Body of pancreas (tissue), 4 donors: ENCODE results near the gene SLBP. TPM values are rescaled to one million over a fixed set of nuclear protein-coding genes. Genes with fewer than 3 reads are reported as not detected.

Experiments
- ATAC-seq: fragments of 150-250 bp; one replicate; pipeline ENCODE4 v1.9.1; 2016
- DNase-seq, 4 donors: peaks; one replicate each; pipeline ENCODE4 v3.0.0-alpha.2; 2019
- H3K27ac ChIP-seq, 4 donors: fragments of 200-600 bp; sonication (generic); 1 replicate in 3 of 4; 2 replicates in 1 of 4; pipeline versions ENCODE4 v1.5.1 to v1.6.1; 2016 to 2019; ENCODE audit warnings: mild to moderate bottlenecking in 1 of 4, mixed read lengths in 1 of 4, moderate library complexity in 1 of 4
- H3K27me3 ChIP-seq, 2 donors: fragments of 200-600 bp; sonication (generic); one replicate each; pipeline ENCODE4 v1.6.0; 2016; ENCODE audit warnings: mild to moderate bottlenecking in 1 of 2
- H3K36me3 ChIP-seq, 2 donors: fragments of 200-600 bp; sonication (generic); replicated peaks in 1 of 2; 2 replicates each; pipeline ENCODE4 v1.5.1; 2016; ENCODE audit warnings: low read depth in 2 of 2; ENCODE audit not compliant: insufficient read depth in 1 of 2
- H3K4me1 ChIP-seq: fragments of 200-600 bp; sonication (generic); one replicate; pipeline ENCODE4 v1.6.0; 2016
- H3K4me3 ChIP-seq, 2 donors: fragments of 200-600 bp; sonication (generic); 1 replicate in 1 of 2; 2 replicates in 1 of 2; pipeline ENCODE4 v1.5.1; 2016 to 2019
- H3K9me3 ChIP-seq, 3 donors: fragments of 200-600 bp; sonication (generic); 1 replicate in 2 of 3; 2 replicates in 1 of 3; pipeline ENCODE4 v1.5.1; 2016
- POLR2A ChIP-seq, 3 donors: fragments of 450-650 bp; IDR thresholded peaks; one replicate each; pipeline ENCODE4 v1.6.1; 2016; ENCODE audit warnings: antibody characterized with exemption in 3 of 3, mild to moderate bottlenecking in 2 of 3
- WGBS, 2 donors: methylation state at CpG; one replicate each; pipeline ENCODE4 v1.1.5; 2017; 5-methylcytosine and 5-hydroxymethylcytosine counted together
- intact Hi-C: fragments of 100-400 bp; cut with DNase I; formaldehyde crosslinking; loops from one replicate; pipeline ENCODE4 v1.15.1; 2023
- total RNA-seq, 2 donors: library from RNA; depleted of rRNA; stranded (reverse); fragments of >200 nt; gene quantifications; one replicate each; pipeline ENCODE4 v1.1.0, GENCODE V29; 2016
- TF ChIP-seq, protein P1 (sequence below), 7 experiments: fragments of 450-650 bp in 4 of 7; fragments of 200-600 bp in 3 of 7; sonication (generic) in 3 of 7; IDR thresholded peaks; one replicate each; pipeline ENCODE4 v1.5.1; 2016 to 2019; ENCODE audit warnings: antibody characterized with exemption in 7 of 7

Gene SLBP
- total RNA-seq, 2 donors from 2014 or later = 23.7 to 26.2 TPM

DNA sequence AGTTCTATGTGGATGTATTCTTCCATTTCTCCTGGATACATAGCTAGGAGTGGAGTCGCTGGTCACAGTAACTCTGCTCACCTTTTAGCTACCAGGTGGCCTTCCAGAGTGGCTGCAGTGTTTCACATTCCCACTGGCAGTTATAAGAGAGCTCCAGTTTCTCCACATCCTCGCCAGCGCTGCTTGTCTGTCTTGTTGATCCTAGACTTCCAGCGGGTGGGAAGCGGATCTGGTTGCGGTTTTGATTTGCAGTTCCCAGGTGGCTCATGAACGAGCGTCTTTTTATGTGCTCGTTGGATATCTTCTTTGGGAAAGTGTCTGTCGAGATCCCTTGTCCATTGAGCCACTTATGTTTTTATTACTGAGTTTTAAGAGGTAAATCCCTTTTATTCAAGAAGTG, 20.8 kb upstream of the SLBP start:
- TF ChIP-seq, protein P1, sequence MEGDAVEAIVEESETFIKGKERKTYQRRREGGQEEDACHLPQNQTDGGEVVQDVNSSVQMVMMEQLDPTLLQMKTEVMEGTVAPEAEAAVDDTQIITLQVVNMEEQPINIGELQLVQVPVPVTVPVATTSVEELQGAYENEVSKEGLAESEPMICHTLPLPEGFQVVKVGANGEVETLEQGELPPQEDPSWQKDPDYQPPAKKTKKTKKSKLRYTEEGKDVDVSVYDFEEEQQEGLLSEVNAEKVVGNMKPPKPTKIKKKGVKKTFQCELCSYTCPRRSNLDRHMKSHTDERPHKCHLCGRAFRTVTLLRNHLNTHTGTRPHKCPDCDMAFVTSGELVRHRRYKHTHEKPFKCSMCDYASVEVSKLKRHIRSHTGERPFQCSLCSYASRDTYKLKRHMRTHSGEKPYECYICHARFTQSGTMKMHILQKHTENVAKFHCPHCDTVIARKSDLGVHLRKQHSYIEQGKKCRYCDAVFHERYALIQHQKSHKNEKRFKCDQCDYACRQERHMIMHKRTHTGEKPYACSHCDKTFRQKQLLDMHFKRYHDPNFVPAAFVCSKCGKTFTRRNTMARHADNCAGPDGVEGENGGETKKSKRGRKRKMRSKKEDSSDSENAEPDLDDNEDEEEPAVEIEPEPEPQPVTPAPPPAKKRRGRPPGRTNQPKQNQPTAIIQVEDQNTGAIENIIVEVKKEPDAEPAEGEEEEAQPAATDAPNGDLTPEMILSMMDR (IDR thresholded peaks at IDR 0.05) = no peak
- no peak for TF ChIP-seq POLR2A (IDR thresholded peaks at IDR 0.05)
- intact Hi-C loops = no loop called here
- 95% methylated on average over 10 of the region's 10 CpGs for WGBS, 2 donors

DNA sequence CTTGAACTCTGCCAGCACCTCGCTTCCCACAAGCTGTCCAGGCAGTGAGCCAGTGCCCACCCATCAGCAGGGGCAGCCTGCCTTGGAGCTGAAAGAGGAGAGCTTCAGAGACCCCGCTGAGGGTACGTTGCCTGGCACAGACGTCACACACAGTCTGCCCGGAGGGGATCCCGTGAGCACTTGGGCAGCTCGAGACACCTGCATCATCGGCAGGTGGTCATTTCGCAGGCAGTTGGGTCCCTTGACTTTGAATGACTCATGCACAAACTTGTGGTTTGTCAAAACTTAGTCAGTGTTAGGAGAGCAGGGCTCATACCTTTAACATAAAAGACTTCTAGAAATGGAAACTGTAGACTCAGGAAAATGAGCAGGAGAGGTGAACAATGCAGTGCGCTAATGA, 19.1 kb upstream of the SLBP start:
- DNase-seq (no peak), ATAC-seq (no peak)
- Histone ChIP-seq H3K4me3 (no peak overlapping the region), H3K9me3 (no peaks in the 10 kb centered on the region), H3K27me3 (no peaks in the 10 kb centered on the region), H3K36me3 (no peaks in the 10 kb centered on the region), H3K4me1 (peaks cover 28% of the 10 kb centered on the region), H3K27ac (no peak overlapping the region)
- intact Hi-C loops = no loop called here
- 94% methylated on average over 9 to 10 of the region's 10 CpGs for WGBS, 2 donors
- TF ChIP-seq, protein P1 (IDR thresholded peaks at IDR 0.05) = no peak
- TF ChIP-seq POLR2A (IDR thresholded peaks at IDR 0.05) = no peak

More for the DNA sequence above, 20.8 kb upstream of the SLBP start:
- H3K4me1 ChIP-seq = peaks cover 11% of the 10 kb centered on the region
- no peak overlapping the region for H3K27ac ChIP-seq
- no peaks in the 10 kb centered on the region for H3K27me3 ChIP-seq
- no peaks in the 10 kb centered on the region for H3K36me3 ChIP-seq
- no peak for ATAC-seq
- no peak for DNase-seq
- no peak overlapping the region for H3K4me3 ChIP-seq
- H3K9me3 ChIP-seq = peaks cover 0 to under 1% (median 0%) of the 10 kb centered on the region in 3 donors

DNA sequence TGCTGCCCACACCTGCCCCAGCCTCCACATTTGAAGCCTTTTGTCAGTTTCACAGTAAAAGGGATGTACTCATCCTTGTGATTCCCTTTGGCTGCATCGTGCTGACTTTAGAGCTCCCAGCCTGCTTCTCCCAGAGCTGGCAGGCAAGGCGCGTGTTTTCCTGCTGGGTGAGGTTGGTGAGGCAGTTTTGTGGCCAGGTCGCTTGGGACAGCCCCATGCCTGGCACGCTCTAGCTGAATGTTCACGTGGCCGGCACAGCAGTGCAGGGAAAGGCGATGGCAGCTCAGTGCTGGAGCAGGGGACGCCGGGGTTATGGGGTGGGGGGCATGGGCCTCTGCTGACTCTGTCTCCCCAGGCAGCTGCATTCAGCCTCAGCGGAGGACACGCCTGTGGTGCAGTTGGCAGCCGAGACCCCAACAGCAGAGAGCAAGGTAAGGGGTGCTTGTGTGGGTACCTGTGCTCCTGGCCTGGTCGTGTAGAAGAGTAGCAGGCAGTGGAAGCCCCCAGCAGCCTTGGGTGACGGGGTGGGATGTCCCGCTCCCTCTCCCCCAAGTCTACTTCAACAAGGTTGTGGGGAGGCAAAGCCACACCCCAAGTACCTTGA, 18.5 kb upstream of the SLBP start:
- Histone ChIP-seq H3K27me3 (no peaks in the 10 kb centered on the region), H3K9me3 (no peaks in the 10 kb centered on the region), H3K36me3 (no peaks in the 10 kb centered on the region), H3K4me3 (no peak overlapping the region), H3K4me1 (peaks cover 34% of the 10 kb centered on the region), H3K27ac (no peak overlapping the region)
- intact Hi-C loops = no loop called here
- TF ChIP-seq, protein P1 (IDR thresholded peaks at IDR 0.05) = no peak
- TF ChIP-seq POLR2A (IDR thresholded peaks at IDR 0.05) = no peak
- 94 to 96% methylated on average over 9 to 16 of the region's 16 CpGs for WGBS, 2 donors
- DNase-seq = no peak
- ATAC-seq = no peak

DNA sequence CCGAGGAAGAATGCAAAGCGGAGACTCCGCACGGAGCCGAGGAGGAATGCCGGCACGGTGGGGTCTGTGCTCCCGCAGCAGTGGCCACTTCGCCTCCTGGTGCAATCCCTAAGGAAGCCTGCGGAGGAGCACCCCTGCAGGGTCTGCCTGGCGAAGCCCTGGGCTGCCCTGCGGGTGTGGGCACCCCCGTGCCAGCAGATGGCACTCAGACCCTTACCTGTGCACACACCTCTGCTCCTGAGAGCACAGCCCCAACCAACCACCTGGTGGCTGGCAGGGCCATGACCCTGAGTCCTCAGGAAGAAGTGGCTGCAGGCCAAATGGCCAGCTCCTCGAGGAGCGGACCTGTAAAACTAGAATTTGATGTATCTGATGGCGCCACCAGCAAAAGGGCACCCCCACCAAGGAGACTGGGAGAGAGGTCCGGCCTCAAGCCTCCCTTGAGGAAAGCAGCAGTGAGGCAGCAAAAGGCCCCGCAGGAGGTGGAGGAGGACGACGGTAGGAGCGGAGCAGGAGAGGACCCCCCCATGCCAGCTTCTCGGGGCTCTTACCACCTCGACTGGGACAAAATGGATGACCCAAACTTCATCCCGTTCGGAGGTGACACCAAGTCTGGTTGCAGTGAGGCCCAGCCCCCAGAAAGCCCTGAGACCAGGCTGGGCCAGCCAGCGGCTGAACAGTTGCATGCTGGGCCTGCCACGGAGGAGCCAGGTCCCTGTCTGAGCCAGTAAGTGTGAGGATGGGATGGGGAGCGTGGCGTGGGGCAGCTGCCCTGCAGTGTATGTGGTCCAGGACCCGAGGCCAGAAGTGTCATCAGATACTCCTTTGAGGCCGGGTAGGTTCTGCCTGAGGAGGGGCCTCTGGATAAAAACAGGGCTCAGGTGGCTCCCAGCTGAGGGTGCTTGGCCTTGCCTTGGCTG, 16.2 kb upstream of the SLBP start:
- no peak for TF ChIP-seq POLR2A (IDR thresholded peaks at IDR 0.05)
- TF ChIP-seq, protein P1 (IDR thresholded peaks at IDR 0.05) = peak in 2 of 7 experiments; percentile 16 to 19
- H3K27ac ChIP-seq = peak overlapping the region in 3 of 4 donors; percentile 62 to 73 (median 67)
- WGBS, 2 donors = 72 to 81% methylated on average over 20 to 31 of the region's 31 CpGs
- no peaks in the 10 kb centered on the region for H3K36me3 ChIP-seq
- peak; percentile 10 for ATAC-seq
- H3K27me3 ChIP-seq = no peaks in the 10 kb centered on the region
- intact Hi-C loops = loop anchor here (5.0 kb wide), 1 partner anchor 36 kb away; no protein-coding TSS in a partner anchor
- H3K4me3 ChIP-seq = no peak overlapping the region
- DNase-seq = peak in 2 of 4 donors; percentile 60 to 63
- H3K4me1 ChIP-seq = peaks cover 34% of the 10 kb centered on the region
- H3K9me3 ChIP-seq = no peaks in the 10 kb centered on the region
